Measurements from ENCODE around the gene NID1.

- TF ChIP-seq TEAD4 (CRISPR knock-in tag; IDR thresholded peaks at IDR 0.05) (no peak), ZNF121 (CRISPR knock-in tag; IDR thresholded peaks at IDR 0.05) (no peak), ATF3 (CRISPR knock-in tag; conservative IDR thresholded peaks at IDR 0.05) (no peak)
These were observed 121.8 kb downstream of the NID1 start for GRCh38 chr1:235942979-235943575.
